NCI-H69 (cell line): ENCODE results near the gene TBCB.
"Not testable (repeated sequence)": the region's sequence is repeated elsewhere in the genome, so short reads cannot be mapped to it uniquely, and the experiment has no call there.

ENCODE experiments used
- DNase-seq: peaks from one replicate; lab custom pipeline; 2025; lab: John Stamatoyannopoulos, UW

TBCB gene

DNA sequence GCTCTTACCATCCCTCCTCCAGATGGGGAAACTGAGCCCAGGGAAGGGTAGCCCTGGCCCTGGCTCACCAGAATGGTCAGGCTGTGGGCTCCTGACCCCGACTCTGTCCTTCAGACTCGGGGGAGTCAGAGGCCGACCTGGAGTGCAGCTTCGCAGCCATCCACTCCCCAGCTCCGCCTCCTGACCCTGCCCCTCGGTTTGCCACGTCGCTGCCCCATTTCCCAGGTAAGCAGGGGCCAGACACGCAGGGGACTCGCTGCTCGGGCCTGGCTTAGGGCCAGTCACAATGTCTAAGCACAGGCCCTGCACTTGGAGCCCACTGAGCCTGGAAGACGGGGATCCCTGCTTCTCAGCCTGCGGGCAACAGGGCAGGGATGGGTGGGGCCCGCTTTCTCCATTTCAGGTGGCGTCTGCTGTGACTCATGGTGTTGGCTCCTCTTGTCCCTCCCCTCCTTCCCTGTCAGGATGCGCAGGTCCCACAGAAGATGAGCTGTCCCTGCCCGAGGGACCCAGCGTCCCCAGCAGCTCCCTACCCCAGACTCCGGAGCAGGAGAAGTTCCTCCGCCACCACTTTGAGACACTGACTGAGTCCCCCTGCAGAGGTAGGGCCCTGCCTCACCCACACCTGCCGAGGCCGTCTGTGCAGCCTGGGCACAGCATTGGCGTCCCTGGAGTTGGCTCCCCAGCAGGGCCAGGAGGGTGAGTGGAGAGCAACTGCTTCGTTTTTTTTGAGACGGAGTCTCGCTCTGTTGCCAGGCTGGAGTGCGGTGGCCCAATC is 13.5 kb upstream of the TBCB start:
- no peak for DNase-seq

DNA sequence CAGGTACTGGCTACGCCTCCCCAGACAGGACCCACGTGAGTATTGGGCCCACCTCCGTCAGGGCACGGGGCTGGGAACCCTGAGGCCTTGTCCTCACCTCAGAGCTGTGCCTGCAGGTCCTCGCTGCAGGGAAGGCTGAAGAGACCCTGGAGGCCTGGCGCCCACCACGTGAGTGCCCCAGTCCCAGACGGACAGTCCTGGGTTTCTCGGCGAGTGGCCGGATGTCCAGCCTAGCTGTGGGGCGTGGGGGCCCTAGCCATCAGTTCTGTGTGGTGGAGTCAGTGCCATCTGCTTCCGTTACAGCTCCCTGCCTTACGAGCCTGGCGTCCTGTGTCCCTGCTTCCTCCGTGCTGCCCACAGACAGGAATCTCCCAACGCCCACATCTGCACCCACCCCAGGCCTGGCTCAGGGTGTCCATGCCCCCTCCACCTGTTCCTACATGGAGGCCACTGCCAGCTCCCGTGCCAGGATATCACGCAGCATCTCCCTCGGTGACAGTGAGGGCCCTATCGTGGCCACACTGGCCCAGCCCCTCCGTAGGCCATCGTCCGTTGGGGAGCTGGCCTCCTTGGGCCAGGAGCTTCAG is 12.1 kb upstream of the TBCB start:
- no peak for DNase-seq

DNA sequence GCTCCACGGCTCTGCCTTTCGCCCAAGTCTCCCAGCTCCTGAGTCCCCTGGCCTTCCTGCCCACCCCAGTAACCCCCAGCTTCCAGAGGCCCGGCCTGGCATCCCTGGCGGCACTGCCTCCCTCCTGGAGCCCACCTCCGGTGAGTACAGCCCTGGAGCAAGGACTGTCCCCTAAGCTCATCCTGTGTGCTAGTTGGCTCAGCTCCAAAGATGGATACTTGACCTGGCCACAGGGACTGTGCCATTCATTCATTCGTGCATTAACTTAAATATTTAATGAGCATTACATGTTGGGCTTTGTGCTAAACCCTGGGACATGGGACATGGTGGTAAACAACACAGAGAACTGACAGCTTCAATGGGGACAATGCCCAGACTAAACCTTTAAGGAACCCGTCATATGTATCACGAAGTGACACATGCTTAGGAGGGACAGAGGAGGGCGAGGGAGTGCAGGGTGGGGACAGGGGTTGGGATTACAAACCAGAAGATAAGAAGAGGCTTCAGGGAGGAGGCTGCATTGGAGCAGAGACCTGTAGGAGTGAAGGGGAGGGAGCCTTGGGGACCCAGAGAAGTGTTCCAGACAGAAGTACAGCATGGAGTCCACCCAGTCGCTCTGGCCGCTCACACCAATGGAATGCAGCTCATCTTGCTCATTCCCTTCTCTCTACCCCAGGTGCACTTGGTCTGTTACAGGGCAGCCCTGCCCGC is 11.3 kb upstream of the TBCB start:
- no peak for DNase-seq

DNA sequence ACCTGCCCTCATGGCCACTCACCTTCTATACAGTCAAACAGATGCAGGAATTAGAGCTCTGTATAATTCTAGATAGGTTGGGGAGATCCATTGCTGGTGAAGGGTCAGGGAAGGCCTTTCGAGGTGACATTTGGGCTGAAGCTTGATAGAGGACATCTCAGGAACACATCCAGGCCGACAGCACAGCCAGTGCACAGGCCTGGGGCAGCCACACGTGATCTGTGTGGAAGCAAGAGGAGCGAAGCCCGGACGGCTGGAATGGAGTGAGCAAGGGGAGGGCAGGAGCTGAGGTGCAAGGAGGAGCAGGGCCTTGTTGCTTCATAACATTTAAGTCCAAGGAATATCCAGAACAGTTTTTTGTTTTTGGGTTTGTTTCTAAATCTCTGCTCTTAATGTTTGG is 8.8 kb upstream of the TBCB start:
- no peak for DNase-seq

DNA sequence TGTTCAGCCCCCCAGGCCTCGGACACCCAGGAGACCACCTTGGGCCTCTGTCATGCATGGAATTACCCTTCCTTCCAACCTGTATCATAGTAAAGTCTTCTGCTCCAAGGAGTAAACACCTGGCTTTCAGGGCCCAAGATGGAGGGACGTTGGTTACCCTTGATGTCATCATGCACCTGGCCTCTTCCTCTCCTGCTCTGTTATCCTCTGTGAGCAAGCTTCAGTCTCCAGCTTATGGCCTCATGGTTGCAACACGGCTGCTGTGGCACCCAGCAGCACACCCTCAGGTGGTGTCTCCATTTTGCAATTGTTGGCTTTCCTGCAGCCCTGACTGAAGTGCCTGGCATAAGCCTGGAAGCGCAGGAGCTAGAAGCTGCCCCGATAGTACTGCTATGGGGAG is 8.3 kb upstream of the TBCB start:
- no peak for DNase-seq

DNA sequence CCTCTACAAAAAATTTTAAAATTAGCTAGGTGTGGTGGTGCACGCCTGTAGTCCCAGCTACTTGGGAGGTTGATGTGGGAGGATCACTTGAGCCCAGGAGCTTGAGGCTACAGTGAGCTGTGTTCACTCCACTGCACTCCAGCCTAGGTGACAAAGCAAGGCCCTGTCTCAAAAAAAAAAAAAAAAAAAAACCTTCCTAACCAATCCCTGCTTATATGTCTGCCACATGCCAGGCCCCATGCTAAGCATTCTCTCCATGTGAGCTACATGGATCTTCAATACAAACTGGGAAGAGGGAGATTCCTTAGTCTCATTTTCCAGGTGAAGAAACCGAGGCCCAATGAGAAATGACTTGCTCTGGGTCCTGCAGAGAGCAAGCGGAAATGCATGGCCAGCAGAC is 6.6 kb upstream of the TBCB start:
- DNase-seq = no peak

DNA sequence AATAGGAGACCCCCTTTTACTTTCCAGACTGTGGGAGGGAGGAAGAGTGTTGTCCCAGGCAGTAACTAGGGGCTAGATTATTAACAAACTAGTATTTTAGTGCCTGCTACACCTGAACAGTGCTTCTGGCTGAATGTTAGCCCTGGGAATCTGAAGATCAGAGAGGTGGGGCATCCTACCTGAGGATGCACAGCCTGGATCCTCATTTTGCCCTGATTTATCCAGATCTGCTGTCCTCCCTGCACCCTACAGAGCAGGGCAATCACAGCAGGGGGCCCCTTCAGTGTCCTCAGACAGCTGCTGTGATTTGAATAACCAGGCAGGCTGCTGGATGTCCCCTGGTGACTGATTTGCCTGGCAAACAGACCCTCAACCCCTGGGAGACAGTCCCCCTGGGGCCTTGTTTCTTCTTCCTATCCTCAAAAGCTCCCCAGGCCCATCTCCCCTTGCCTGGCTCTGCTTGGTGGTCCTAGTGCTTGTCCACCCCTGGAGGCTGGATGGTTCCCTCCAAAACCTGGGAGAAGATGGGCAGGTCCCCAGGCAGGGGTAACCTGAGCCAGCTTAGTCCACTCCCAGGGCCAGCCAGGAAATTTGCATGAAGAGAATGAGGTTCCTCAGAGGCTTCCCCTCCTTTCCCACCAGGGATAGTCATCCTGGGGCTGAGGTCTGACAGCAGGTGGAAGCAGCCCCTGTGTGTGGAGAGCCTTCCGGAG is 4.6 kb upstream of the TBCB start, which contains the start of gene OVOL3:
Gene OVOL3, plus strand, starts transcription at position 657 of the 713 bp plus-strand sequence. CDS start 60 bp downstream, outside the sequence.
- peak; percentile 34 for DNase-seq

DNA sequence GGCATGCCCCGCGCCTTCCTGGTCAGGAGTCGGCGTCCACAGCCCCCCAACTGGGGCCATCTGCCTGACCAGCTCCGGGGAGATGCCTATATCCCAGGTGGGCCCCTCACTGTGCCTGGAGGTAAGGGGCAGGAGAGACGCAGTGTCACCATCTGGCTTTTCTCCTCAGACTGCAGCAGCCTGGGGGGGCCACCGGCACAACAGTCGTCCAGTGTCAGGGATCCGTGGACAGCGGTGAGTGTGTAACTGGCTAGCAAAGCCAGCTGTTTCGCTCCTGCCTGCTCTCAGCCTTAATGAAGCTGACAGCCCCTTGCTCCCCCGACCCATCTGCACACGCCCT is 4.1 kb upstream of the TBCB start:
- peak; percentile 29 for DNase-seq

DNA sequence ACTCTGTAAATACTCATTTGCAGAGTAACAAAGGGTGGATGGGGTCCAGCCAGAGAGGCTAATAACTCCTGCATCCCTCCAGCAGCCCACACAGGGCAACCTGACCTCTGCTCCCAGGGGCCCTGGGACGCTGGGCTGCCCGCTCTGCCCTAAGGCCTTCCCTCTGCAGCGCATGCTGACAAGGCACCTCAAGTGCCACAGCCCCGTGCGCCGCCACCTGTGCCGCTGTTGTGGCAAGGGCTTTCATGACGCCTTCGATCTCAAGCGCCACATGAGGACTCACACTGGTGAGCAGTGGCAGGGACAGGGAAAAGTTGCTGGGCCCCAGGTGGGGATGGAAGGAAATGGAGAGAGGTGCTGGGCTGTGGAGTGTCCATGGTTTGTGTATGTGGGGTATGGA is 2.6 kb upstream of the TBCB start:
- no peak for DNase-seq

DNA sequence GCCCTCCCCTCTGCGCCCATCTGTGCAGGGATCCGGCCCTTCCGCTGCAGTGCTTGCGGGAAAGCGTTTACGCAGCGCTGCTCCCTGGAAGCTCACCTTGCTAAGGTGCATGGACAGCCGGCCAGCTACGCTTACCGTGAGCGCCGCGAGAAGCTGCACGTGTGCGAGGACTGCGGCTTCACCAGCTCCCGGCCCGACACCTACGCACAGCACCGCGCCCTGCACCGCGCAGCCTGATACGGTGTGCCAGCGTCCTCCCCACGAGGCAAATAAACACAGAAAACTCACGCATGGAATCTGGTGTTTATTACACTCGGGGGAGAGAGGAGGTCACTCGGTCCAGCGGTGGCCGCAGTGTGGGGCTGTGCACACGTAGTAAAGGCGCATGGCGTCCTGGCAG is 1.8 kb upstream of the TBCB start:
- DNase-seq = no peak

DNA sequence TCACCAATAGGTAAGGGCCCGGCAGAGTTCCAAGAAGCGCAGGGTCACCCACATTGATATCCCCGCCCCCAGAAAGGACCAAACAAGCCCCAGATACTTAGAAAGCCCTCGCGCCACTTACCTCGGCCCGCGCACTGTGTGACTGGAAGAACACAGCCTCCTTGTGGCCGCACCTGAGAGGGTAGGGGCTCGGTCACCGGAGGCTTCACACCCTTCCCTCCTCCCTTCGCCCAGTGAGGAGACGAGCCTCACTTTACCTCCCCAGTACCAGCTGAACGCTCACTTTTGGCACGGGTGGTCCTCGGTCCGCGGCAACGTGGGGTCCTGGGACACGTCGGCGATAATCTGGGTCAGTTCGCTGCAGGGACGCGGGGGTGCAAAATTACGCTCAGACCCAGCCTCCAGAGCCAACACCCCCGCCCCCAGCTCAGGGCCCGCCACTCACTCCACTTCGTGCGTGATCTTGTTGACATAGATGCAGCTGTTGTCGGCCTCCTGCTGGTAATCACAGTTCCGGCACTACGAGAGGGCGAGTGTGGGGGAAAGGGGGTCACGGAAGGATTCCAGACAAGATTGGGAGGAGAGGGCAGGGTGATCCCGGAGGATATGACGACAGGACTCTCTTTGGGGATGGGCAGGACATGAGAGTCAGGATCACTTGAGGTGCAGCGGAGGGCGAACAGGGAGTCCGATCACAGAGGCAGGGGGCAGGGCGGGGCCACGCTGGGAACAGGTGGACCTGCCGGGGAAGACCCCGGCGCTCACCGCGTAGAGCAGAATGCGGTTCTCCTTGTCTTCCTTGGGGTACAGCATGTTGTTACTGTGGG is 1.2 kb upstream of the TBCB start:
- DNase-seq = peak; percentile 75

DNA sequence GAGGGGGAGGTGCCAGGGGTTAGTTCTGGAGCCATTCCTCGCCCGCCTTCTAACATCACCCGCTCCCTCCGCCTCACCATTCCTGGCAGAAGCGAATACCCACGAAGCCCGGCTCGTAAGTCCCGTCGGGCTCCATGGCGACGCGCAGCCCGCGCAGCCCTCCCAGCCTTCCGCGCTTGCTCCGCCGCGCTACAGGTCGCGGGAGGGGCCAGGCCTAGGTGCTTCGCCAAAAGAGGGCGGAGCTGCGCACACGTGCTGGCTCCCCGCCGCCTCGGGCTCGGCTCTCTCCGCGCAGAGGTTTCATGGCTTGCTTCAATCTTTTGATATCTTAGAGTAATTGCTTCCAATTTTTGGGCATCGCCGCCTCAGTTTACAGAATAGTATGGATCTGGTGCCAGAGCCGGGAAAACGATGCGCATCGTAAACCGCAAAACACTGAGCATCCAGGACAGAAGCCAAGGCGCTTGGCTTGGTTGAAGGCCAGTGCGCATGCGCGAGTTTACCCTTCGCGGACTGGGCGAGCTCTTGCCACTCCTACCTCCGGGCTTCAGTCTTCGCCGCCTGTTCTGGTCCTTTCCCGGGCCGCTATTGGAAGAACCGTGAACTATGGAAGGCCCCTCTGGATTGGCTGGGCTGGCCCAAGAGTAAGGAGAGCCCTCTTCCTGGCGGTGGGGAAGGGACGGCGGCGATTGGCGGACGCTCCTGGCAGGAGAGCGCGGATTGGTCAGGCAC is 381 bp upstream of the TBCB start, which contains the start of gene POLR2I:
Gene POLR2I, minus strand, starts transcription at position 155 of the 732 bp plus-strand sequence. Its CDS starts 19 bp downstream, at position 136.
- DNase-seq = peak; percentile 100

DNA sequence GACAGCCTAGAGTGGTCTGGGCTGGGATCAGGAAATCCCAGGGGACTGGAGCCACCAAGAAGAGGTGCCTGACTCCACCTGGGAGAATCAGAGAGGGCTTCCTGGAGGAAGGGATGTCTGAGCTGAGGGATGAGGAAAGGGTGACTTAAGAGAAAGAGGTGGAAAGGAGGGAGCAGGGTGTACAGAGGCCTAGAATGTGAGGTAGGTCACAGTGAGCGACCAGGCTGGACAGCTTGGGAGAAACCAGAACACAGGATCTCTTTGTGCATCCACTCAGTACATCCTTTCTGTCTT is 1.0 kb downstream of the TBCB start:
- no peak for DNase-seq

DNA sequence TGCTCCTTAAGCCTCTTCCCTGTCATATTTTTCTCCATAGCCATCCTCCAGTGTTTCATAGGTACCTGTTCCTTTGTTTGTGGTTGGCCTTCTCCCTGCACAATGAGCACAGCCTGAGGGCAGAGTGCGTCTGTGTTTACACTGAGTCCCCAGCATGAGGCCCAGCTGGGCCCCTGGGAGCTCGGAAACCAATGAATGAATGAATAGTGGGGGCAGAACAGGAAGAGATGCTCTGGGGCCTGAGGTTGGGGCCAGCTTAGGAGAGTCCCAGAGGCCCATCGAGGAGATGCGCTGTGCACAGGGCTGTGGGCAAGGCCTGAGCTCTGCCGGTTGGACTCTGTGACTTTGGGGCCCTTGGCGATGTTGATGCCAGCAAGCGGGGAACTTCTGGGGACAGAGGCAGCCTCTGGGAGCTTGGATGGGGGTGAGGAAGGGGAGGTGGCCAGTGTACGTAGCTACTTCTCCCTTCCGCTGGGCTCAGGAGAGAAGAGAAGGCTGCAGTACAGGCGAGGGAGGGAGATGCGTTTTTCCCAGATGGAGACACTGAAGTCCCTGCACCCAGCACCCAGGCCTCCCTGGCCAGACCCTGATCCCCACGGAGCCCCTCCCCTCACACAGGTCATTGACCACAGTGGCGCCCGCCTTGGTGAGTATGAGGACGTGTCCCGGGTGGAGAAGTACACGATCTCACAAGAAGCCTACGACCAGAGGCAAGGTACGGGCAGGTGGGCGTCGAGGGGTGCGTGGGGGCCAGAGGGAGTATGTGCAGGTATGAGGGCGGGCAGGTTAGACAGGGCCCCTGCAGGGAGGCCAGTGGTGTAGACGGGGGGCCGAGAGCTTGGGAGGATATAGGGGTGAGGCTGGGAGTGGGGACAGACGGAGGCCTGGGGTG is 5.1 kb downstream of the TBCB start:
- peak; percentile 97 for DNase-seq

DNA sequence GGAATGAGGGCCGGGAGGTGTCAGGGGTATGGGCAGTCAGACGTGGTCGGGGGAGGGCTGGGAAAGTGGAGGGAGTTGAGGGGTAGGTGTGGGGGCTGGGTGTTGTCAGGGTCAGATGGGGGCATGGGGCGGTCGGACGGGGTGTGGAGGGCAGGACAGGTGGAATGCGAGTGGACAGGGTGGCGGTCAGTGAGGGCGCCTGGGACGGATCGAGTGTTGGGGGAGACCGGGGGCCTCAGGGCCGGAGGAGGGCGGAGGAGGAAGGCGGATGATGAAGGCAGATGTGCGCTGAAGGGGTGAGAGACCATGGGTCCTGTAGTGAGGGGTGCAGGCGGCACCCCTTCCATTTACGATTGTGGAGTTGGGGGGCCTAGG is 5.7 kb downstream of the TBCB start:
- no peak for DNase-seq

DNA sequence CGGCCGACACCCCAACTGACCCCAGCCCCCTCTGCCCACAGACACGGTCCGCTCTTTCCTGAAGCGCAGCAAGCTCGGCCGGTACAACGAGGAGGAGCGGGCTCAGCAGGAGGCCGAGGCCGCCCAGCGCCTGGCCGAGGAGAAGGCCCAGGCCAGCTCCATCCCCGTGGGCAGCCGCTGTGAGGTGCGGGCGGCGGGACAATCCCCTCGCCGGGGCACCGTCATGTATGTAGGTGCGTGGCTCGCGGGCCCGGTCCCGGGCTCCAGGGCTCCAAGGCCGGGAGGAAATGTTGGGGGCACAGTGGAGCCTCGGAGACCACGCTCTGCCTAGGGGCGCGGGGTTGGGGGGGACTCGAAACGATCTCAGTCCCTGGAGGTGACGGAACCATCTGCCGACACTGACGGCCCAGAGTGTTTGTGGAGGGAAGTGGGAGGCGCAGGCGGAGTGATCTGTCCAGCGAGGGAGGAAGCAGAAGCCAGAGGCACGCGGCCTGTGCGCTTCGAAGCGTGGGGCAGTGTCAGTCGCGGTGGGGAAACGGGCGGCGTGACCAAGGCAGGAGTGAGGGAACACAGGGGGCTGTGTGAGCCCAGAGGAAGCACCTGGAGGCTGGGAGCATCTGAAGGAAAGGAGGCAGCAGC is 6.3 kb downstream of the TBCB start:
- DNase-seq = no peak

DNA sequence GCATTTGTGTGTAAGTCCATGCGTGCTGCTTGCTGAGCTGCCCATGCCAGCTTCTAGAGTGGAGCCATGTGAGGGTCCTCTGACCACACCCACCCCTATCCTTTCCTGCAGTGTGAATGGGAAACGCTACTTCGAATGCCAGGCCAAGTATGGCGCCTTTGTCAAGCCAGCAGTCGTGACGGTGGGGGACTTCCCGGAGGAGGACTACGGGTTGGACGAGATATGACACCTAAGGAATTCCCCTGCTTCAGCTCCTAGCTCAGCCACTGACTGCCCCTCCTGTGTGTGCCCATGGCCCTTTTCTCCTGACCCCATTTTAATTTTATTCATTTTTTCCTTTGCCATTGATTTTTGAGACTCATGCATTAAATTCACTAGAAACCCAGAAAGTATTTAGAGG is 10.3 kb downstream of the TBCB start:
- no peak for DNase-seq

DNA sequence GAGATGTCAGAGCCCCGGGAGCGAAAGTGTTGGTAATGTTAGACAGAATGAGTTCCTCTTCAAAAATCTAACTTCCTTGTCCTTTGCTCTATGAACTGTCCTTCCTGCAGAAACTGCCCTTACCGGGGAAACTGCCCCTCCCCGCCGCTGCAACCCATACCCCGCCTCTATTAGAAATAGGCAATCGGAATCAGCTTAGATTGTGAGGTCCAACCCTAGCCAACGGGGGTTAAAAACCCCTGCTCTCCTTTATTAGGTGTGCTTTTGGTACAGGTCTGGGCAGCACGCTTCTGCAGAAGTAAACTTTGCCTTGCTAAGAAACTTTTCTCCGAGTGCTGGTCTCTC is 13.1 kb downstream of the TBCB start:
- DNase-seq = peak; percentile 61

DNA sequence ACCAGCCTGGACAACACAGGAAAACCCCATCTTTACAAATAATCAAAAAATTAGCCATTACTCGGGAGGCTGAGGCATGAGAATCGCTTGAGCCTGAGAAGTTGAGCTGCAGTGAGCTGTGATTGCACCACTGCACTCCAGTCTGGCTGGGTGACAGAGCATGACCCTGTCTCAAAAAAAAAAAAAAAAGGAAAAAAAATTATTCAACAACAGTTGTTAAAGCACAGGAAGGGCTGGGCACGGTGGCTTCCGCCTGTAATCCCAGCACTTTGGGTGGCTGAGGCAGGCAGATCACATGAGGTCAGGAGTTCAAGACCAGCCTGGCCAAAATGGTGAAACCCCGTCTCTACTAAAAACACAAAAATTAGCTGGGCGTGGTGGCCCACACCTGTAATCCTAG is 16.0 kb downstream of the TBCB start:
- not testable (repeated sequence) for DNase-seq

DNA sequence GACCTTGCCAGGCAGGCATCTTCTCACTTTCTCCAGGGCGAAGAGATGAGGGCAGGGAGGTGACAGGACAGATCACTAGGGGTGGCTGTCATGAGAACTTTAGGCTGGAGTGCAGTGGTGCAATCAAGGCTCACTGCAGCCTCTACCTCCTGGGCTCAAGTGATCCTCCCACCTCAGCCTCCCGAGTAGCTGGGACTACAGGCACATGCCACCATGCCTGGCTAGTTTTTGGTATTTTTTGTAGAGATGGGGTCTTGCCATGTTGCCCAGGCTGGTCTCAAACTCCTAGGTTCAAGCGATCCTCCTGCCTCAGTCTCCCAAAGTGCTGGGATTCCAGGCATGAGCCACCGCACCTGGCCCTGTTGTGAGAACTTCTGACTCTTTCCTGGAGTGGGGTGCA is 19.6 kb downstream of the TBCB start:
- not testable (repeated sequence) for DNase-seq
